ENCODE data around the gene KRTAP9-2. TPM values are rescaled to one million over a fixed set of nuclear protein-coding genes. Genes with fewer than 3 reads are reported as not detected.
"Not testable (repeated sequence)": the region's sequence is repeated elsewhere in the genome, so short reads cannot be mapped to it uniquely, and the experiment has no call there.

Gene KRTAP9-2
- not detected in 2 replicates for total RNA-seq
- not detected for polyA plus RNA-seq (2012)

- DNase-seq (ENCODE audit: low read depth), result not testable (repeated sequence)
These were observed at the start of gene KRTAP9-2 for GRCh38 chr17:41226598-41227095. Gene KRTAP9-2 (plus strand): TSS chr17:41226648. CDS start chr17:41226655, 7 bp downstream.

DNA sequence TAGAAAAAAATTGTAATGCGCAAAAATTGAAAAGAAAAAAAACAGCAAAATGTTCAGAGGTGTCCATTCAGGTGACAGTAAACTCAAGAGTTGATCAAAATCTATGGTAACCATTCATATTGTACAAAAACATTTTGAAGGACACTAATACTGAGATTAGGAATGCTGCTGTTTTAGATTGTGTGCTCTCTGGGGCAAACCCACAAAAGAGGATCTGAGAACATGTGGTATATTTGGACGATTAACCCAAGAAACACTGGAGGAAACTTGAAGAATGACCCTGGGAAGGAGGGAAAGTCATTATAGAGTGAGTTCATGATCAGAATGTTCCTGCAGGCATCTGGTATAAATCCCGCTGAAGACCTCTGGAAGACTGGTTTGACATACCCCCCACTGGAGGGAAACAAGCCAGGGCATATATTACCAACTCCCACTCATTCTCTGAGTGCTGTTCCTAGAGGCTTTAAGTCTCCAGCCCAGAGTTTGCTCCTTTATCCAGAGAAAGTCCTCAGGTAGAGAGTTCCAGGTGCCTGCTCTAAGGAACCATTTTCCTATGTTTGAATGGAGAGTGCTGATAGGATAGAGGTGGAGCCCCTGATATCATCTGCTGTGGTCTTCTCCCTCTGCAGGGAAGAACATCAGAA, 49.6 kb upstream of the KRTAP9-2 start:
- DNase-seq (ENCODE audit: low read depth), result no peak

- peak; percentile 9 for DNase-seq (ENCODE audit: low read depth)
These were observed 48.6 kb upstream of the KRTAP9-2 start, which contains the start of gene KRTAP4-2 for GRCh38 chr17:41177727-41178271. Gene KRTAP4-2 (minus strand): TSS chr17:41178221. CDS start chr17:41178164, 57 bp downstream.

GRCh38 chr17:41178341-41178740, 48.1 kb upstream of the KRTAP9-2 start:
- no peak for DNase-seq (ENCODE audit: low read depth)

GRCh38 chr17:41178843-41179616, 47.4 kb upstream of the KRTAP9-2 start:
- no peak for DNase-seq (ENCODE audit: low read depth)

DNA sequence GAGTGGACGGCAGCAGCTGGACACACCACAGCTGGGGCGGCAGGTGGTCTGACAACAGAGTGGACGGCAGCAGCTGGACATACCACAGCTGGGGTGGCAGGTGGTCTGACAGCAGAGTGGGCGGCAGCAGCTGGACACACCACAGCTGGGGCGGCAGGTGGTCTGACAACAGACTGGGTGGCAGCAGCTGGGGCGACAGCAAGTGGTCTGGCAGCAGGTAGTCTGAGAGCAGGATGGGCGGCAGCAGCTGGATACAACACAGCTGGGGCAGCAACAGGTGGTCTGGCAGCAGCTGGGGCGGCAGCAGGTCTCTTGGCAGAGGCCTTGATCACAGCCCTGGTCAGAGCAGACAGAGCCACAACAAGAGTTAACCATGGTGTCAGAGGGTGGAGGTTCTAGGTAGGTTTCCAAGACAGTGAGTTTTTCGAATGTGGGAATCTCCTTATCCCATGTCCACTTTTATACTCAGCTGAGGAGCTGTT, 41.9 kb upstream of the KRTAP9-2 start, which contains the start of gene KRTAP4-1:
Gene KRTAP4-1, minus strand, starts transcription at position 432 of the 482 bp plus-strand sequence. Its CDS starts 57 bp downstream, at position 375.
- DNase-seq (ENCODE audit: low read depth), result peak; percentile 43

DNA sequence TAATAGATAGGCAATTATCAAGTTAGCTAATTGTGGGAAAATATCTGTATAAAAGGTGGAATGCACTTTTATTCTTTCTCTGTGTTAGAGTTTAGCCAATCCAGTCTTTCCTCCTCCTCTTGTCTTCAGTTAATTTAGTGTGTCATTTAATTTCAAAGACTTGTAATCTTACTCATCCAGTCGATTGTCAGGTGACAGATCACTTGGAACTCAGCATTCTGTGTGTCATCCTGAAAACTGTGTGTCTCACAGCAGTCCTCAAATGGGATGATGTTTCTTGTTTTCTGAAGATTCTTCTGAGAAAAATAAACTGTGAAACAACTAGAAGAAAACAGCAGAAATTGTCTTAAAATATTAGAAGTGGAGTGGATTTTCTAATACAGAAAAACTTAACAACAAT, 41.4 kb upstream of the KRTAP9-2 start:
- DNase-seq (ENCODE audit: low read depth), result no peak

GRCh38 chr17:41186872-41187271, 39.6 kb upstream of the KRTAP9-2 start:
- DNase-seq (ENCODE audit: low read depth), result peak; percentile 95

DNA sequence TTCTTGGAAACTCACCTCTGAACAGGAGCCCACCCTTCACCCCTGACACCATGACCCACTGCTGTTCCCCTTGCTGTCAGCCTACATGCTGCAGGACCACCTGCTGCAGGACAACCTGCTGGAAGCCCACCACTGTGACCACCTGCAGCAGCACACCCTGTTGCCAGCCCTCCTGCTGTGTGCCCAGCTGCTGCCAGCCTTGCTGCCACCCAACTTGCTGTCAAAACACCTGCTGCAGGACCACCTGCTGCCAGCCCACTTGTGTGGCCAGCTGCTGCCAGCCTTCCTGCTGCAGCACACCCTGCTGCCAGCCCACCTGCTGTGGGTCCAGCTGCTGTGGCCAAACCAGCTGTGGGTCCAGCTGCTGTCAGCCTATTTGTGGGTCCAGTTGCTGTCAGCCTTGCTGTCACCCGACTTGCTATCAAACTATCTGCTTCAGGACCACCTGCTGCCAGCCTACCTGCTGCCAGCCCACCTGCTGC, 36.6 kb upstream of the KRTAP9-2 start, which contains the start of gene KRTAP9-1:
Gene KRTAP9-1, plus strand, starts transcription at position 51 of the 482 bp plus-strand sequence. Its CDS starts 0 bp downstream, at position 51.
- DNase-seq (ENCODE audit: low read depth), result not testable (repeated sequence)

DNA sequence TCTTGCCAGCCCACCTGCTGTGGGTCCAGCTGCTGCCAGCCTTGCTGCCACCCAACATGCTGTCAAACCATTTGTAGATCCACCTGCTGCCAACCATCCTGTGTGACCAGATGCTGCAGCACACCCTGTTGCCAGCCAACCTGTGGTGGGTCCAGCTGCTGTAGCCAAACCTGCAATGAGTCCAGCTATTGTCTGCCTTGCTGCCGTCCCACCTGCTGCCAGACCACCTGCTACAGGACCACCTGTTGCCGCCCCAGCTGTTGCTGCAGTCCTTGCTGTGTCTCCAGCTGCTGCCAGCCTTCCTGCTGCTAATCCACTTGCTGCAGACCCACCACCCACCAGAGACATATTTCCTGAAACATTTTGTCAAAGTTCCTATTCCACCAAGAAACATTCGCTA, 36.1 kb upstream of the KRTAP9-2 start:
- DNase-seq (ENCODE audit: low read depth), result peak; percentile 22

- DNase-seq (ENCODE audit: low read depth), result no peak
These were observed 30.4 kb upstream of the KRTAP9-2 start for GRCh38 chr17:41196068-41196467.

GRCh38 chr17:41199421-41200078, 26.9 kb upstream of the KRTAP9-2 start:
- no peak for DNase-seq (ENCODE audit: low read depth)

DNA sequence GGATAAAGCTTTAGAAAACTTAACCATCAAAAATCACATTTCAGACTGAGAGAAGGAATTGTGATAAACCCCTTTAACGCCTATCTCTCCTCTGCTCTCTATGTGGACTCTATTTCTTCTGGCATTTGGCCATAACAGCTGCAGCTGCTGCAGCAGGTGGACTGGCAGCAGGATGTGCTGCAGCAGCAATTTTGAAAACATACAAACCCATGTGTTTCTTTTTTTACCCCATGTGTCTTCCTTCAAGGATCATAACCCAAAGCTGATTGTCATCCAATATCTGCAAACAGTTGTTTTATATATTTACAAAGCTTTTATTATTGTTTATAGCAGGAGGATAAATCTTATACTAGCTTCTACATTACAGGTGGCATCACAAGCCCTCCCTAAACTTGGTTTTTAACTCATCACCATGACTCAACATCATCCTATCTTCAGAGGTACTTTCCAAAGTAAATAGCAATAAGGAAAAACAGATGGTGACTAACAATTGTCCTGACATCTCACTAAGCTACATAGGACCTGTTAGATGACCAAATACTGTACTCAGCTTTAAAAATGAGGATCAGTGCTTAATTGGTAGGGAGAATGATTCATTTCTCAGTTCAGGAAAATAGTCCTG, 14.5 kb upstream of the KRTAP9-2 start:
- peak; percentile 56 for DNase-seq (ENCODE audit: low read depth)

DNA sequence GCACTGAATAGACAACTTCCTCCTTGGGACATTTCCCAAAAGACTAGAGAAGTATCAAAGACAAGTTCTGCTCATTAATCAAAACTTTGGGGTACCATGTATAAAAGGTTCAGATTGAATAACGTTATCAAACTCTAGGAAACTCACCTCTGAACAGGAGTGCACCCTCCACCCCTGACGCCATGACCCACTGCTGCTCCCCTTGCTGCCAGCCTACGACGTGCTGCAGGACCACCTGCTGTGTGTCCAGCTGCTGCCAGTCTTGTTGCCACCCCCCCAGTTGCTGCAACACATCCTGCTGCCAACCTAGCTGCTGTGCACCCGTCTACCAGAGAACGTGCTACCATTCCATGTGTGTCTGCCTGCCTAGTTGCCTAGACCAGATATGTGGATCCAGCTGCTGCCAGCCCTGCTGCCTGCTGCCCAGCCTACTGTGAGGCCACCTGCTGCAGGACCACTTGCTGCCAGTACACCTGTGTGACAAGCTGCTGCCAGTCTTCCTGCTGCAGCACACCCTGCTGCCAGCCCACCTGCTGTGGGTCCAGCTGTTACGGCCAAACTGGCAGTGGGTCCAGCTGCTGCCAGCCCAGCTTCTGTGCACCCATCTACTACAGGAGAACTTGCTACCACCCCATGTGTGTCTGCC, 13.8 kb upstream of the KRTAP9-2 start:
- DNase-seq (ENCODE audit: low read depth), result peak; percentile 31

GRCh38 chr17:41215681-41216080, 10.8 kb upstream of the KRTAP9-2 start:
- no peak for DNase-seq (ENCODE audit: low read depth)

DNA sequence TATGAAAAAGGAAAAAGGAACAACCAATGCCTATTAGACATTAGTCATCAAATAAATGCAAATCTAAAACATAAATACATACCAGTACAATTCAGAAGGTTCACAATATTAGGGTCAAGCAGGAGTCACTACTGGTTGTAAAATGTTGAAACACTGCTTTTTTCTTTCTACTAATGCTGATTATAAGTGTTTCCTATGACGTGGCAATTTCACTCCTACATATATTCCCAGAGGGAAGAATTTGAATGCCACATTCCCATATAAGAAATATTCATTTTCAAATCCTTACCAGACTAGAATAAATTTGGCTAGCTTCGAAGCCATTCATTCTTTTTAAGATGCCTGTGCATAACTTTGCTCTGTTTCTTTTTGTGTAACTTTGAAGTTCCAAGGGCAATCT, 2.6 kb upstream of the KRTAP9-2 start:
- no peak for DNase-seq (ENCODE audit: low read depth)

GRCh38 chr17:41226051-41226450, 397 bp upstream of the KRTAP9-2 start:
- no peak for DNase-seq (ENCODE audit: low read depth)

DNA sequence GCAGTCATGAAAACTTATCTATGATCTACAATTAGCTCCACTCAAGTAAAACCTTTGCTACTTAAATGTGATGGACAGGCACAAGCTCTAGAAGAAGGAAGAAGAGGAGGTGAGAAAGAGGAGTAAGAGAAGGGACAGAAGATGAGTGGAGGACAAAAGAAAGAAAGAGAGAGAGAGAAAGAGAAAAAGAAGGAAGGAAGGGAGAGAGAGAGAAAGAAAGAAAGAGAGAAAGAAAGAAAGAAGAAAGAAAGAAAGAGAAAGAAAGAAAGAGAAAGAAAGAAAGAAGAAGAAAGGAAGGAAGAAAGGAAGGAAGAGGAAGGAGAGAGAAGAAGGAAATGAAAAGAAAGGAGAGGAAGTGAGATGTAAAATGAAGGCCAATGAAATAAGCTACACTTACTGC, 3.6 kb downstream of the KRTAP9-2 start:
- no peak for DNase-seq (ENCODE audit: low read depth)

DNA sequence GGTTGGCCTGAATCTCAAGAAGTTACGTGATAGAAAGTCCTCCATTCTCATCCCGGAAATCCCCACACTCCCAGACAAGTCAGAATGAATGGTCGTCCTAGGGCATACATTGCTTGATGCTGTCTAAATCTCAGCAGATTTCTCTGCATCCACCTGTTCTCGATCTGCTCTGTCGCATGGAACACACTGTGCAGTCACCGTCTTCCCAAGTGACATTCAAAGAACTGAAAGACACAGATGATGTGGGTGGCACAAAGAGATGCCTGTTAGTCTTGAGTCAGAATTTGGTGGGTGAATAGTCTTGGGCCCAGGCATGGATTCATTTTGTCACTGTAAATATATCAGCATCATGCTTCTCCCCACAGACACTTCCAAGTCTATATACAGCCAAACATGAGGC, 5.3 kb downstream of the KRTAP9-2 start:
- no peak for DNase-seq (ENCODE audit: low read depth)

Data from myocyte (in vitro differentiated cells).